Hepatocyte (in vitro differentiated cells): ENCODE measurements around the gene RABL6. TPM values are rescaled to one million over a fixed set of nuclear protein-coding genes. Genes with fewer than 3 reads are reported as not detected.

Experiments
- DNase-seq: peaks from one replicate; pipeline ENCODE4 v3.0.0-alpha.2; 2016; ENCODE audit warnings: low spot score
- H2AFZ ChIP-seq: fragments of 200-600 bp; sonication (generic); 2 replicates; pipeline ENCODE4 v1.6.0; 2016; ENCODE audit warnings: antibody characterized with exemption, mild to moderate bottlenecking
- H3K27ac ChIP-seq: fragments of 200-600 bp; sonication (generic); 2 replicates; pipeline ENCODE4 v1.5.1; 2016; ENCODE audit warnings: mild to moderate bottlenecking
- H3K27me3 ChIP-seq: fragments of 200-600 bp; sonication (generic); 2 replicates; pipeline ENCODE4 v1.6.1; 2016
- H3K36me3 ChIP-seq: fragments of 200-600 bp; sonication (generic); replicated peaks from 2 replicates; pipeline ENCODE4 v1.5.1; 2016; ENCODE audit warnings: low read depth; ENCODE audit not compliant: insufficient read depth
- H3K4me1 ChIP-seq: fragments of 200-600 bp; sonication (generic); 2 replicates; pipeline ENCODE4 v1.5.1; 2016; ENCODE audit warnings: mild to moderate bottlenecking, moderate library complexity; ENCODE audit not compliant: insufficient read depth
- H3K4me2 ChIP-seq: fragments of 200-600 bp; sonication (generic); 2 replicates; pipeline ENCODE4 v1.6.0; 2016
- H3K4me3 ChIP-seq: fragments of 200-600 bp; sonication (generic); 2 replicates; pipeline ENCODE4 v1.5.1; 2016; ENCODE audit warnings: mild to moderate bottlenecking
- H3K79me2 ChIP-seq: fragments of 200-600 bp; sonication (generic); 2 replicates; pipeline ENCODE4 v1.6.0; 2017; ENCODE audit warnings: mild to moderate bottlenecking
- H3K9me2 ChIP-seq: fragments of 200-600 bp; sonication (generic); replicated peaks from 2 replicates; pipeline ENCODE4 v1.6.0; 2017; ENCODE audit warnings: mild to moderate bottlenecking; ENCODE audit not compliant: insufficient read depth
- H3K9me3 ChIP-seq: fragments of 200-600 bp; sonication (generic); 2 replicates; pipeline ENCODE4 v1.5.1; 2016; ENCODE audit warnings: low read depth, mild to moderate bottlenecking
- H4K20me1 ChIP-seq: fragments of 200-600 bp; sonication (generic); 2 replicates; pipeline ENCODE4 v1.6.0; 2016; ENCODE audit warnings: mild to moderate bottlenecking; ENCODE audit not compliant: insufficient read depth, poor library complexity, severe bottlenecking
- EZH2 ChIP-seq: fragments of 200-600 bp; sonication (generic); IDR thresholded peaks from 2 replicates; pipeline ENCODE4 v1.6.1; 2016; ENCODE audit warnings: antibody characterized with exemption, mild to moderate bottlenecking, borderline replicate concordance
- EZH2phosphoT487 ChIP-seq: fragments of 200-600 bp; sonication (generic); IDR thresholded peaks from one replicate; pipeline ENCODE4 v1.6.1; 2018; ENCODE audit warnings: antibody characterized with exemption, mild to moderate bottlenecking, low read depth, moderate library complexity; ENCODE audit not compliant: unreplicated experiment, severe bottlenecking
- WGBS: methylation state at CpG from one replicate; pipeline ENCODE4 v1.1.6; 2016; ENCODE audit warnings: low lambda C conversion rate; ENCODE audit errors: missing lambda C conversion rate; 5-methylcytosine and 5-hydroxymethylcytosine counted together
- polyA plus RNA-seq: library from polyadenylated mRNA; unstranded; fragments of >200 nt; fragmentation: Nextera tagmentation; extraction: Ambion mirVana; gene quantifications from 2 replicates; pipeline ENCODE4 v1.2.1, GENCODE V29; 2016
- total RNA-seq: library from RNA; depleted of rRNA; stranded (reverse); fragments of >200 nt; gene quantifications from 2 replicates; pipeline ENCODE4 v1.2.3, GENCODE V29; 2014
- TF ChIP-seq, protein P1 (sequence below): fragments of 200-600 bp; sonication (generic); IDR thresholded peaks from 2 replicates; pipeline ENCODE4 v1.5.1; 2016; ENCODE audit warnings: antibody characterized with exemption, mild to moderate bottlenecking; ENCODE audit not compliant: poor library complexity

RABL6 gene
- total and polyA plus RNA-seq, 2 experiments from 2014 or later: 72.3 to 103 TPM

DNA sequence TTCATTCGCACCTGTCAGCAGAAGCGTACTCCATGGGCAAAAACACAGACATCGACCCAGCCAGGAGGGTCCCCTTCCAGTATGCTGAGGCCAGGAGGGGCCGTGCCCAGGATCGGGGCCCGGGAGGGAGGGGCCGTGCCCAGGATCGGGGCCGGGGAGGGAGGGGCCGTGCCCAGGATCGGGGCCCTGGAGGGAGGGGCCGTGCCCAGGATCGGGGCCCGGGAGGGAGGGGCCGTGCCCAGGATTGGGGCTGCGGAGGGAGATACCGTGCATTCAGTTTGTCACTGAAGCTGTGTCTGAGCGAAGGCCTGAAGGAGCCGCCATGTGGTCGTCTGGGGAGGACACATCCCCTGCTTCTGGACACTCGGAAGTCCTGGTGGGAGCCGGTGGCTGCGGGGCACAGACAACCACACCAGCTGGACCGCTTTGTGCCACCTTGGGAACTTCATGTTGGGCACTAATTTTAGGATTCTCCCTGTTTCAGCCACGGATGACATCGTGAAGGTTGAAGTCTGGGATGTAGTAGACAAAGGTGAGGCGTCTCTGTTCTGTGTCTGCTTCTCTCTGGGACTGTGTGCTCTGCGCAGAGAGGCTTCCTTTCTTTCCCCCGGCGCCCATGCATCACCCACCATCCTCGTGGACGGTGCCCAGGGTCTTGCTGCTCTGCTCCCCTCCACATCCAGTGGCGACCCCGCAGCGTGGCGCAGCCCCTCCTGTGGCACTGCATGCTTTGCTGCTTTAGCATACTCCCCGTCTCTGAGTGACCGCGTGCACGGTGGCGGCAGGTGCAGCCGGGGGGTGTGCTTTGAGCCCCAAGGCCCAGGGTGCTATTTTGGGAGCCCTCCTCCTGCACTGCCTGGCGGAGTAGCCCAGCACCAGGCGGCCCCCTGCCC, 17.8 kb downstream of the RABL6 start:
- H3K79me2 ChIP-seq: peaks cover 24% of the 10 kb centered on the region
- DNase-seq: no peak
- TF ChIP-seq, protein P1, sequence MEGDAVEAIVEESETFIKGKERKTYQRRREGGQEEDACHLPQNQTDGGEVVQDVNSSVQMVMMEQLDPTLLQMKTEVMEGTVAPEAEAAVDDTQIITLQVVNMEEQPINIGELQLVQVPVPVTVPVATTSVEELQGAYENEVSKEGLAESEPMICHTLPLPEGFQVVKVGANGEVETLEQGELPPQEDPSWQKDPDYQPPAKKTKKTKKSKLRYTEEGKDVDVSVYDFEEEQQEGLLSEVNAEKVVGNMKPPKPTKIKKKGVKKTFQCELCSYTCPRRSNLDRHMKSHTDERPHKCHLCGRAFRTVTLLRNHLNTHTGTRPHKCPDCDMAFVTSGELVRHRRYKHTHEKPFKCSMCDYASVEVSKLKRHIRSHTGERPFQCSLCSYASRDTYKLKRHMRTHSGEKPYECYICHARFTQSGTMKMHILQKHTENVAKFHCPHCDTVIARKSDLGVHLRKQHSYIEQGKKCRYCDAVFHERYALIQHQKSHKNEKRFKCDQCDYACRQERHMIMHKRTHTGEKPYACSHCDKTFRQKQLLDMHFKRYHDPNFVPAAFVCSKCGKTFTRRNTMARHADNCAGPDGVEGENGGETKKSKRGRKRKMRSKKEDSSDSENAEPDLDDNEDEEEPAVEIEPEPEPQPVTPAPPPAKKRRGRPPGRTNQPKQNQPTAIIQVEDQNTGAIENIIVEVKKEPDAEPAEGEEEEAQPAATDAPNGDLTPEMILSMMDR: no peak
- no peak overlapping the region for H2AFZ ChIP-seq
- no peaks in the 10 kb centered on the region for H3K27me3 ChIP-seq
- no peaks in the 10 kb centered on the region for H3K36me3 ChIP-seq
- H3K9me2 ChIP-seq: no peaks in the 10 kb centered on the region
- H3K27ac ChIP-seq: no peak overlapping the region
- H3K4me2 ChIP-seq: no peak overlapping the region
- H3K4me1 ChIP-seq: peaks cover 6% of the 10 kb centered on the region
- no peaks in the 10 kb centered on the region for H3K9me3 ChIP-seq
- H3K4me3 ChIP-seq: no peak overlapping the region
- 96% methylated on average over 31 of the region's 44 CpGs for WGBS
- H4K20me1 ChIP-seq: peaks cover 6% of the 10 kb centered on the region

GRCh38 chr9:136826188-136826541, 18.4 kb downstream of the RABL6 start:
- Histone ChIP-seq H3K36me3 (no peaks in the 10 kb centered on the region), H3K4me3 (no peak overlapping the region), H3K9me2 (no peaks in the 10 kb centered on the region), H3K4me1 (peaks cover under 1% of the 10 kb centered on the region), H4K20me1 (peaks cover 4% of the 10 kb centered on the region), H2AFZ (no peak overlapping the region), H3K79me2 (peaks cover 18% of the 10 kb centered on the region), H3K4me2 (no peak overlapping the region), H3K9me3 (no peaks in the 10 kb centered on the region), H3K27ac (no peak overlapping the region), H3K27me3 (no peaks in the 10 kb centered on the region)
- 96% methylated on average over 17 of the region's 17 CpGs for WGBS
- TF ChIP-seq EZH2phosphoT487: no peak
- TF ChIP-seq EZH2: no peak
- TF ChIP-seq, protein P1: no peak
- DNase-seq: no peak

- H3K36me3 ChIP-seq: no peaks in the 10 kb centered on the region
- H2AFZ ChIP-seq: no peak overlapping the region
- H3K27ac ChIP-seq: no peak overlapping the region
- H3K4me1 ChIP-seq: no peaks in the 10 kb centered on the region
- no peaks in the 10 kb centered on the region for H3K27me3 ChIP-seq
- DNase-seq: no peak
- no peaks in the 10 kb centered on the region for H3K9me3 ChIP-seq
- no peak for TF ChIP-seq EZH2phosphoT487
- TF ChIP-seq, protein P1: no peak
- TF ChIP-seq EZH2: no peak
- 96% methylated on average over 23 of the region's 24 CpGs for WGBS
- H3K9me2 ChIP-seq: no peaks in the 10 kb centered on the region
- peaks cover 11% of the 10 kb centered on the region for H3K79me2 ChIP-seq
- H3K4me3 ChIP-seq: no peak overlapping the region
- H3K4me2 ChIP-seq: no peak overlapping the region
- H4K20me1 ChIP-seq: no peaks in the 10 kb centered on the region
Observed at GRCh38 chr9:136826703-136827582, 19.2 kb downstream of the RABL6 start.
